Astrocyte (in vitro differentiated cells and primary cell): ENCODE data around the gene VPS37B.

Experiments used
- CTCF ChIP-seq: IDR thresholded peaks from 2 replicates; pipeline ENCODE4 v1.5.1; 2011; ENCODE audit warnings: low read depth, mild to moderate bottlenecking, inconsistent platforms, low read length, moderate library complexity; ENCODE audit not compliant: insufficient read depth
- EZH2 ChIP-seq: IDR thresholded peaks from 2 replicates; pipeline ENCODE4 v1.6.1; 2012; ENCODE audit warnings: mild to moderate bottlenecking, low read length, inconsistent platforms; ENCODE audit not compliant: insufficient read depth

GRCh38 chr12:122855071-122855829 lies 40.7 kb downstream of the VPS37B start:
- no peak for TF ChIP-seq CTCF
- no peak for TF ChIP-seq EZH2
